ENCODE data around the gene FXYD3. TPM values are rescaled to one million over a fixed set of nuclear protein-coding genes. Genes with fewer than 3 reads are reported as not detected.

FXYD3 gene
- polyA plus RNA-seq, 1 donor from 2014 or later: not detected

DNA sequence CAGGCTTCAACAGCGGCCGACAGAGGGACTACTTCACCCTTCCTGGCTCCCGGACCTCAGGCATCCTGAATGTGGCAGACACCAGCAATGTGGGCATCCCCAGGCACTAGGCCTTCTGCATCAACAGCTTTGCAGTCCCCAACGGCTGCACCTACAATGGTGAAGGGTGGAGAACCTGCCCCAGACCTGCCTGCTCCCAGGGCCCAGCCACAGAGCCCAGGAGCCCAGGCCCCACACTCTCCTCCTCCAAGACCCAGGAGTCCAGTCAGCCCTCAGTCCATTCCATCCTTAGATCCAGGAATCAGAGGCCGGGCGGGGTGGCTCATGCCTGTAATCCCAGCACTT lies 39.6 kb upstream of the FXYD3 start:
- H3K9me3 ChIP-seq (ENCODE audit: low read length): no peaks in the 10 kb centered on the region
- no peak overlapping the region for H2AFZ ChIP-seq (ENCODE audit: low read depth, low read length)
- no peaks in the 10 kb centered on the region for H3K79me2 ChIP-seq (replicated peaks; ENCODE audit: insufficient read depth, low read length)
- TF ChIP-seq EZH2 (IDR thresholded peaks at IDR 0.05; ENCODE audit: borderline replicate concordance, insufficient read depth, low read length, poor library complexity, severe bottlenecking) (no peak), TAF1 (IDR thresholded peaks at IDR 0.05; ENCODE audit: low read depth) (no peak), SMC3 (conservative IDR thresholded peaks at IDR 0.05; ENCODE audit: poor library complexity) (no peak), RAD21 (conservative IDR thresholded peaks at IDR 0.05) (no peak), MXI1 (conservative IDR thresholded peaks at IDR 0.05; ENCODE audit: poor library complexity, severe bottlenecking) (no peak)
- H3K9me2 ChIP-seq (ENCODE audit: insufficient read depth, low read length): no peaks in the 10 kb centered on the region
- H4K20me1 ChIP-seq (ENCODE audit: insufficient read depth): no peaks in the 10 kb centered on the region
- H3K4me2 ChIP-seq (ENCODE audit: low read length): no peak overlapping the region
- H3K27me3 ChIP-seq (ENCODE audit: insufficient read depth, low read depth, low read length): no peaks in the 10 kb centered on the region
- H3K9ac ChIP-seq (ENCODE audit: low read length): no peak overlapping the region
- no peaks in the 10 kb centered on the region for H3F3A ChIP-seq (ENCODE audit: insufficient read depth, low read length, poor library complexity, severe bottlenecking)
- H3K36me3 ChIP-seq (ENCODE audit: insufficient read depth, low read length): no peaks in the 10 kb centered on the region
- no peak overlapping the region for H3K27ac ChIP-seq (ENCODE audit: low read length)
- H3K4me3 ChIP-seq (ENCODE audit: low read length): no peak overlapping the region

DNA sequence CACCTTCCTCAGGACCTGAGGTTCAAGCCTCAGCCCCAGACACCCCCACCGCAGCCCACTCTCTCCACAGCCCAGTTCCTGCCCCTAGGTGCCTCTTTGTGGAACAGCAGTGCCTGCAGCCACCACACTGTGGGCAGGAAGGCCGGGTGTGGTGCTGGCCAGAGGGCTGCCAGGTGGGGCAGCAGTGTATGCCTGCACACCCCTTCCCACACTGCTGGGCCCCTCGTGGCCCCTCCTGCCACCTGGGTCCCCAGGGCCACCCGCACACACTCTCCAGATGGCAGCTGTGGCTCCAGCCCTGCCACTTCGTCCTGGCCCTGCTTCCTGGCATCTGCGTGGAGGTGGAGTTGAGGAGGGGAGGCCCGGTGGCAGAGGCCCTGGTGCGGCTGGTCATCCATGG lies 39.0 kb upstream of the FXYD3 start:
- H4K20me1 ChIP-seq (ENCODE audit: insufficient read depth): no peaks in the 10 kb centered on the region
- TF ChIP-seq, protein P1, sequence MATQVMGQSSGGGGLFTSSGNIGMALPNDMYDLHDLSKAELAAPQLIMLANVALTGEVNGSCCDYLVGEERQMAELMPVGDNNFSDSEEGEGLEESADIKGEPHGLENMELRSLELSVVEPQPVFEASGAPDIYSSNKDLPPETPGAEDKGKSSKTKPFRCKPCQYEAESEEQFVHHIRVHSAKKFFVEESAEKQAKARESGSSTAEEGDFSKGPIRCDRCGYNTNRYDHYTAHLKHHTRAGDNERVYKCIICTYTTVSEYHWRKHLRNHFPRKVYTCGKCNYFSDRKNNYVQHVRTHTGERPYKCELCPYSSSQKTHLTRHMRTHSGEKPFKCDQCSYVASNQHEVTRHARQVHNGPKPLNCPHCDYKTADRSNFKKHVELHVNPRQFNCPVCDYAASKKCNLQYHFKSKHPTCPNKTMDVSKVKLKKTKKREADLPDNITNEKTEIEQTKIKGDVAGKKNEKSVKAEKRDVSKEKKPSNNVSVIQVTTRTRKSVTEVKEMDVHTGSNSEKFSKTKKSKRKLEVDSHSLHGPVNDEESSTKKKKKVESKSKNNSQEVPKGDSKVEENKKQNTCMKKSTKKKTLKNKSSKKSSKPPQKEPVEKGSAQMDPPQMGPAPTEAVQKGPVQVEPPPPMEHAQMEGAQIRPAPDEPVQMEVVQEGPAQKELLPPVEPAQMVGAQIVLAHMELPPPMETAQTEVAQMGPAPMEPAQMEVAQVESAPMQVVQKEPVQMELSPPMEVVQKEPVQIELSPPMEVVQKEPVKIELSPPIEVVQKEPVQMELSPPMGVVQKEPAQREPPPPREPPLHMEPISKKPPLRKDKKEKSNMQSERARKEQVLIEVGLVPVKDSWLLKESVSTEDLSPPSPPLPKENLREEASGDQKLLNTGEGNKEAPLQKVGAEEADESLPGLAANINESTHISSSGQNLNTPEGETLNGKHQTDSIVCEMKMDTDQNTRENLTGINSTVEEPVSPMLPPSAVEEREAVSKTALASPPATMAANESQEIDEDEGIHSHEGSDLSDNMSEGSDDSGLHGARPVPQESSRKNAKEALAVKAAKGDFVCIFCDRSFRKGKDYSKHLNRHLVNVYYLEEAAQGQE (IDR thresholded peaks at IDR 0.05; ENCODE audit: borderline replicate concordance): no peak
- TF ChIP-seq RAD21 (conservative IDR thresholded peaks at IDR 0.05) (no peak), EP300 (conservative IDR thresholded peaks at IDR 0.05; ENCODE audit: poor library complexity, severe bottlenecking) (no peak), POLR2AphosphoS5 (IDR thresholded peaks at IDR 0.05) (no peak), MXI1 (conservative IDR thresholded peaks at IDR 0.05; ENCODE audit: poor library complexity, severe bottlenecking) (no peak), SMC3 (conservative IDR thresholded peaks at IDR 0.05; ENCODE audit: poor library complexity) (no peak), EZH2 (IDR thresholded peaks at IDR 0.05; ENCODE audit: borderline replicate concordance, insufficient read depth, low read length, poor library complexity, severe bottlenecking) (no peak), TAF1 (IDR thresholded peaks at IDR 0.05; ENCODE audit: low read depth) (no peak)
- TF ChIP-seq, protein P2, sequence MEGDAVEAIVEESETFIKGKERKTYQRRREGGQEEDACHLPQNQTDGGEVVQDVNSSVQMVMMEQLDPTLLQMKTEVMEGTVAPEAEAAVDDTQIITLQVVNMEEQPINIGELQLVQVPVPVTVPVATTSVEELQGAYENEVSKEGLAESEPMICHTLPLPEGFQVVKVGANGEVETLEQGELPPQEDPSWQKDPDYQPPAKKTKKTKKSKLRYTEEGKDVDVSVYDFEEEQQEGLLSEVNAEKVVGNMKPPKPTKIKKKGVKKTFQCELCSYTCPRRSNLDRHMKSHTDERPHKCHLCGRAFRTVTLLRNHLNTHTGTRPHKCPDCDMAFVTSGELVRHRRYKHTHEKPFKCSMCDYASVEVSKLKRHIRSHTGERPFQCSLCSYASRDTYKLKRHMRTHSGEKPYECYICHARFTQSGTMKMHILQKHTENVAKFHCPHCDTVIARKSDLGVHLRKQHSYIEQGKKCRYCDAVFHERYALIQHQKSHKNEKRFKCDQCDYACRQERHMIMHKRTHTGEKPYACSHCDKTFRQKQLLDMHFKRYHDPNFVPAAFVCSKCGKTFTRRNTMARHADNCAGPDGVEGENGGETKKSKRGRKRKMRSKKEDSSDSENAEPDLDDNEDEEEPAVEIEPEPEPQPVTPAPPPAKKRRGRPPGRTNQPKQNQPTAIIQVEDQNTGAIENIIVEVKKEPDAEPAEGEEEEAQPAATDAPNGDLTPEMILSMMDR (IDR thresholded peaks at IDR 0.05; ENCODE audit: poor library complexity, severe bottlenecking): no peak
- no peaks in the 10 kb centered on the region for H3K9me3 ChIP-seq (ENCODE audit: low read length)
- H3K27me3 ChIP-seq (ENCODE audit: insufficient read depth, low read depth, low read length): no peaks in the 10 kb centered on the region
- no peak overlapping the region for H3K4me2 ChIP-seq (ENCODE audit: low read length)
- no peaks in the 10 kb centered on the region for H3F3A ChIP-seq (ENCODE audit: insufficient read depth, low read length, poor library complexity, severe bottlenecking)
- H2AFZ ChIP-seq (ENCODE audit: low read depth, low read length): no peak overlapping the region
- no peak overlapping the region for H3K27ac ChIP-seq (ENCODE audit: low read length)
- no peaks in the 10 kb centered on the region for H3K36me3 ChIP-seq (ENCODE audit: insufficient read depth, low read length)
- no peaks in the 10 kb centered on the region for H3K9me2 ChIP-seq (ENCODE audit: insufficient read depth, low read length)
- no peak overlapping the region for H3K9ac ChIP-seq (ENCODE audit: low read length)
- H3K4me3 ChIP-seq (ENCODE audit: low read length): no peak overlapping the region
- H3K79me2 ChIP-seq (replicated peaks; ENCODE audit: insufficient read depth, low read length): no peaks in the 10 kb centered on the region
